Adrenal gland (tissue), 12 donors: Measurements from ENCODE around the gene ATE1. TPM values are rescaled to one million over a fixed set of nuclear protein-coding genes. Genes with fewer than 3 reads are reported as not detected.

Experiments
- DNase-seq, 7 donors: peaks; one replicate each; pipeline ENCODE4 v3.0.0-alpha.2; 2019 to 2020
- H3K27ac ChIP-seq, 5 donors: fragments of 200-600 bp; sonication (generic) in 4 of 5; 1 replicate in 3 of 5; 2 replicates in 2 of 5; pipeline versions ENCODE4 v1.5.1 to v1.8.0; 2016 to 2020; ENCODE audit warnings: mild to moderate bottlenecking in 1 of 5
- H3K27me3 ChIP-seq: fragments of 200-600 bp; 2 replicates; pipeline ENCODE4 v1.8.0; 2021
- H3K36me3 ChIP-seq, 2 donors: fragments of 200-600 bp; replicated peaks in 1 of 2; 1 replicate in 1 of 2; 2 replicates in 1 of 2; pipeline versions ENCODE4 v1.5.1 to v1.8.0; 2018 to 2022
- H3K4me1 ChIP-seq, 2 donors: fragments of 200-600 bp; replicated peaks in 1 of 2; 1 replicate in 1 of 2; 2 replicates in 1 of 2; pipeline versions ENCODE4 v1.5.1 to v1.8.0; 2018 to 2021
- H3K4me3 ChIP-seq, 4 donors: fragments of 200-600 bp; sonication (generic) in 3 of 4; one replicate each; pipeline ENCODE4 v1.5.1; 2016 to 2018
- H3K9me3 ChIP-seq, 3 donors: fragments of 200-600 bp; sonication (generic) in 1 of 3; replicated peaks in 1 of 3; 1 replicate in 2 of 3; 2 replicates in 1 of 3; pipeline versions ENCODE4 v1.5.1 to v1.8.0; 2016 to 2021
- CTCF ChIP-seq, 6 experiments: fragments of 450-650 bp in 4 of 6; fragments of 200-600 bp in 2 of 6; sonication (generic) in 1 of 6; IDR thresholded peaks; 1 replicate in 5 of 6; 2 replicates in 1 of 6; pipeline versions ENCODE4 v1.5.1 to v1.8.0; 2016 to 2021; ENCODE audit warnings: antibody characterized with exemption in 6 of 6, mild to moderate bottlenecking in 2 of 6, moderate library complexity in 1 of 6
- POLR2A ChIP-seq, 2 donors: fragments of 450-650 bp; IDR thresholded peaks; one replicate each; pipeline ENCODE4 v1.6.1; 2017; ENCODE audit warnings: antibody characterized with exemption in 2 of 2, mild to moderate bottlenecking in 2 of 2, moderate library complexity in 1 of 2
- WGBS, 4 donors: extraction: QIAGEN DNeasy Blood & Tissue Kit in 2 of 4; methylation state at CpG; one replicate each; pipeline versions ENCODE4 v1.1.5 to v1.1.7; 2013 to 2017; 5-methylcytosine and 5-hydroxymethylcytosine counted together
- intact Hi-C, 2 donors: fragments of 100-400 bp; cut with DNase I; formaldehyde crosslinking; loops; one replicate each; pipeline versions ENCODE4 v1.14.1 to v1.15.0; 2022 to 2023
- polyA plus RNA-seq, 3 donors: library from polyadenylated mRNA; stranded (reverse); fragments of 200-250 nt in 2 of 3; fragments of 350-450 nt in 1 of 3; fragmentation: Illumina TruSeq in 1 of 3; extraction: RNeasy Lipid Tissue Mini Kit (QIAGEN cat#74804) in 1 of 3; gene quantifications; one replicate each; pipeline ENCODE4 v1.2.3, GENCODE V29; 2013 to 2014
- total RNA-seq, 9 donors: library from RNA; depleted of rRNA in 4 of 9; stranded (reverse); fragments of >200 nt in 4 of 9; fragments of 120-200 nt in 1 of 9; fragmentation: NEBNext Ultra II Directional in 1 of 9; extraction: Animal tissue kit (Norgen Biotek cat#: 25700) in 1 of 9; gene quantifications; one replicate each; pipeline versions ENCODE4 v1.1.0 to v1.2.4, GENCODE V29; 2013 to 2023
- donor health status: healthy with polysubstance abuse.
- donor health status: Bipolar disorder and iron deficiency.
- donor health status: DM: yes; HTN: yes; CAD: no.
- donor health status: DM: no; HTN: no; CAD: no.
- donor health status: DM: no; HTN: no; CAD: no.
- donor health status: DM: yes; HTN: yes; CAD: no.

Gene ATE1
- total and polyA plus RNA-seq, 12 donors: 4.2 to 53.7 (median 31.9) TPM

- H3K36me3 ChIP-seq: no peaks in the 10 kb centered on the region
- no peaks in the 10 kb centered on the region for H3K9me3 ChIP-seq
- no peak overlapping the region for H3K4me3 ChIP-seq
- no peak for TF ChIP-seq CTCF (IDR thresholded peaks at IDR 0.05)
- TF ChIP-seq POLR2A (IDR thresholded peaks at IDR 0.05): no peak
- DNase-seq: no peak
- no peak overlapping the region for H3K27ac ChIP-seq
- H3K4me1 ChIP-seq: peaks cover 0 to 3% of the 10 kb centered on the region in 2 donors
- intact Hi-C loops: no loop called here
- WGBS, 4 donors: 62 to 94% (median 85%) methylated on average over 3 to 4 of the region's 4 CpGs
- H3K27me3 ChIP-seq: no peaks in the 10 kb centered on the region
These were observed 89.7 kb downstream of the ATE1 start for GRCh38 chr10:121838149-121838548.

GRCh38 chr10:121836171-121836570, 91.7 kb downstream of the ATE1 start:
- no peak for DNase-seq
- no peaks in the 10 kb centered on the region for H3K4me1 ChIP-seq
- H3K36me3 ChIP-seq: no peaks in the 10 kb centered on the region
- H3K4me3 ChIP-seq: no peak overlapping the region
- H3K27me3 ChIP-seq: no peaks in the 10 kb centered on the region
- intact Hi-C loops: no loop called here
- H3K9me3 ChIP-seq: no peaks in the 10 kb centered on the region
- 95 to 97% (median 96%) methylated on average over 6 of the region's 6 CpGs for WGBS, 4 donors
- TF ChIP-seq CTCF (IDR thresholded peaks at IDR 0.05) (no peak), POLR2A (IDR thresholded peaks at IDR 0.05) (no peak)
- no peak overlapping the region for H3K27ac ChIP-seq

- 83 to 95% (median 86%) methylated on average over 2 of the region's 2 CpGs for whole genome bisulfite sequencing, 4 donors
- no peaks in the 10 kb centered on the region for H3K36me3 ChIP-seq
- no peak overlapping the region for H3K27ac ChIP-seq
- no peaks in the 10 kb centered on the region for H3K27me3 ChIP-seq
- no peak for DNase-seq
- H3K4me1 ChIP-seq: no peaks in the 10 kb centered on the region
- no peak overlapping the region for H3K4me3 ChIP-seq
- TF ChIP-seq CTCF (IDR thresholded peaks at IDR 0.05): no peak
- TF ChIP-seq POLR2A (IDR thresholded peaks at IDR 0.05): no peak
- intact Hi-C loops: no loop called here
- no peaks in the 10 kb centered on the region for H3K9me3 ChIP-seq
These were observed 92.5 kb downstream of the ATE1 start for GRCh38 chr10:121835376-121835775.

- Histone ChIP-seq H3K36me3 (no peaks in the 10 kb centered on the region), H3K27me3 (no peaks in the 10 kb centered on the region), H3K4me1 (no peaks in the 10 kb centered on the region), H3K9me3 (no peaks in the 10 kb centered on the region), H3K4me3 (no peak overlapping the region), H3K27ac (no peak overlapping the region)
- TF ChIP-seq POLR2A (IDR thresholded peaks at IDR 0.05) (no peak), CTCF (IDR thresholded peaks at IDR 0.05) (no peak)
- WGBS, 4 donors: 89 to 93% (median 89%) methylated on average over 4 of the region's 4 CpGs
- intact Hi-C loops: no loop called here
- no peak for DNase-seq
These were observed 93.1 kb downstream of the ATE1 start for GRCh38 chr10:121834757-121835156.
